IPS DF 4.7 (cell line): ENCODE results near the gene TIMD4.
"Not testable (repeated sequence)": the region's sequence is repeated elsewhere in the genome, so short reads cannot be mapped to it uniquely, and the experiment has no call there.

ENCODE experiments used
- DNase-seq: peaks from one replicate; pipeline ENCODE4 v3.0.0-alpha.2; 2013; ENCODE audit warnings: low spot score; ENCODE audit errors: extremely low read depth

TIMD4 gene

GRCh38 chr5:156963125-156963524 lies at the start of gene TIMD4:
TIMD4 (minus strand) TSS chr5:156963226; CDS start chr5:156963198, 28 bp downstream.
- no peak for DNase-seq

GRCh38 chr5:157006262-157006661 lies 43.2 kb upstream of the TIMD4 start:
- no peak for DNase-seq

- no peak for DNase-seq
Measured at GRCh38 chr5:157004893-157005551, 42.0 kb upstream of the TIMD4 start.

GRCh38 chr5:156991714-156992113 lies 28.7 kb upstream of the TIMD4 start:
- DNase-seq = no peak

GRCh38 chr5:156984064-156984463 lies 21.0 kb upstream of the TIMD4 start:
- no peak for DNase-seq

- DNase-seq = no peak
Measured at GRCh38 chr5:156981481-156981880, 18.5 kb upstream of the TIMD4 start.

- DNase-seq = no peak
Measured at GRCh38 chr5:156974328-156974727, 11.3 kb upstream of the TIMD4 start.

- DNase-seq = no peak
Measured at GRCh38 chr5:156971848-156972525, 9.0 kb upstream of the TIMD4 start.

- no peak for DNase-seq
Measured at GRCh38 chr5:156971415-156971814, 8.4 kb upstream of the TIMD4 start.

GRCh38 chr5:156967386-156967785 lies 4.4 kb upstream of the TIMD4 start:
- DNase-seq = not testable (repeated sequence)

GRCh38 chr5:156956321-156956720 lies 6.7 kb downstream of the TIMD4 start:
- DNase-seq = no peak

GRCh38 chr5:156951359-156951758 lies 11.7 kb downstream of the TIMD4 start:
- no peak for DNase-seq

- no peak for DNase-seq
Measured at GRCh38 chr5:156950716-156951115, 12.3 kb downstream of the TIMD4 start.

GRCh38 chr5:156949424-156949823 lies 13.6 kb downstream of the TIMD4 start:
- DNase-seq = no peak

GRCh38 chr5:156947925-156948324 lies 15.1 kb downstream of the TIMD4 start:
- DNase-seq = no peak

GRCh38 chr5:156942064-156942463 lies 21.0 kb downstream of the TIMD4 start:
- no peak for DNase-seq

GRCh38 chr5:156940462-156940861 lies 22.6 kb downstream of the TIMD4 start:
- not testable (repeated sequence) for DNase-seq

- DNase-seq = no peak
Measured at GRCh38 chr5:156936972-156937371, 26.1 kb downstream of the TIMD4 start.

- DNase-seq = no peak
Measured at GRCh38 chr5:156934450-156935211, 28.4 kb downstream of the TIMD4 start.

- no peak for DNase-seq
Measured at GRCh38 chr5:156929366-156929948, 33.6 kb downstream of the TIMD4 start.

- no peak for DNase-seq
Measured at GRCh38 chr5:156927545-156927944, 35.5 kb downstream of the TIMD4 start.

- DNase-seq = not testable (repeated sequence)
Measured at GRCh38 chr5:156925767-156926166, 37.3 kb downstream of the TIMD4 start.
